Colonic mucosa (tissue), 4 donors: ENCODE data around the gene SLC35F4. TPM values are rescaled to one million over a fixed set of nuclear protein-coding genes. Genes with fewer than 3 reads are reported as not detected.

Experiments
- DNase-seq: peaks from one replicate; pipeline ENCODE4 v3.0.0-alpha.2; 2020
- H3K27ac ChIP-seq: fragments of 200-600 bp; one replicate; pipeline ENCODE4 v1.8.0; 2021
- H3K27me3 ChIP-seq: fragments of 200-600 bp; one replicate; pipeline ENCODE4 v1.8.0; 2021
- H3K36me3 ChIP-seq: fragments of 200-600 bp; one replicate; pipeline ENCODE4 v1.8.0; 2021
- H3K4me1 ChIP-seq: fragments of 200-600 bp; one replicate; pipeline ENCODE4 v1.8.0; 2021; ENCODE audit warnings: mild to moderate bottlenecking
- H3K4me3 ChIP-seq: fragments of 200-600 bp; one replicate; pipeline ENCODE4 v1.8.0; 2021
- H3K9ac ChIP-seq, 2 donors: one replicate each; pipeline ENCODE4 v1.7.0; 2013; ENCODE audit warnings: control low read depth in 2 of 2, low read depth in 2 of 2, low read length in 2 of 2
- H3K9me3 ChIP-seq: fragments of 200-600 bp; one replicate; pipeline ENCODE4 v1.8.0; 2021
- CTCF ChIP-seq: fragments of 200-600 bp; IDR thresholded peaks from one replicate; pipeline ENCODE4 v1.8.0; 2022; ENCODE audit warnings: antibody characterized with exemption, mild to moderate bottlenecking
- intact Hi-C: fragments of 100-400 bp; cut with DNase I; formaldehyde crosslinking; loops from one replicate; pipeline ENCODE4 v1.14.1; 2022
- total RNA-seq, 2 donors: library from RNA; stranded (reverse); fragmentation: NEBNext Ultra II Directional in 1 of 2; extraction: Animal tissue kit (Norgen Biotek cat#: 25700) in 1 of 2; gene quantifications; one replicate each; pipeline ENCODE4 v1.2.1, GENCODE V29; 2021
- donor health status: healthy.
- donor health status: DM: no; HTN: no; CAD: no.
- donor health status: DM: no; HTN: no; CAD: no.

SLC35F4 gene
- total RNA-seq, 2 donors from 2014 or later: not detected

GRCh38 chr14:57811998-57812546 lies 53.8 kb downstream of the SLC35F4 start:
- no peaks in the 10 kb centered on the region for H3K36me3 ChIP-seq
- intact Hi-C loops: no loop called here

GRCh38 chr14:57809808-57810207 lies 56.1 kb downstream of the SLC35F4 start:
- TF ChIP-seq CTCF: no peak
- no peaks in the 10 kb centered on the region for H3K27me3 ChIP-seq

More at GRCh38 chr14:57811998-57812546, 53.8 kb downstream of the SLC35F4 start:
- no peak for DNase-seq
- no peaks in the 10 kb centered on the region for H3K4me1 ChIP-seq
- H3K9me3 ChIP-seq: no peaks in the 10 kb centered on the region
- no peaks in the 10 kb centered on the region for H3K27me3 ChIP-seq
- TF ChIP-seq CTCF: no peak
- H3K27ac ChIP-seq: no peak overlapping the region
- no peak overlapping the region for H3K4me3 ChIP-seq
- H3K9ac ChIP-seq: no peak overlapping the region

GRCh38 chr14:57797160-57797559 lies 68.7 kb downstream of the SLC35F4 start:
- intact Hi-C loops: no loop called here
- no peak overlapping the region for H3K9ac ChIP-seq
- no peaks in the 10 kb centered on the region for H3K27me3 ChIP-seq
- no peaks in the 10 kb centered on the region for H3K36me3 ChIP-seq
- TF ChIP-seq CTCF: no peak
- no peaks in the 10 kb centered on the region for H3K4me1 ChIP-seq
- H3K27ac ChIP-seq: no peak overlapping the region
- H3K9me3 ChIP-seq: no peaks in the 10 kb centered on the region
- no peak for DNase-seq
- H3K4me3 ChIP-seq: no peak overlapping the region

More at GRCh38 chr14:57809808-57810207, 56.1 kb downstream of the SLC35F4 start:
- Histone ChIP-seq H3K36me3 (no peaks in the 10 kb centered on the region), H3K9ac (no peak overlapping the region), H3K27ac (no peak overlapping the region), H3K9me3 (no peaks in the 10 kb centered on the region), H3K4me1 (no peaks in the 10 kb centered on the region), H3K4me3 (no peak overlapping the region)
- intact Hi-C loops: no loop called here
- DNase-seq: no peak

DNA sequence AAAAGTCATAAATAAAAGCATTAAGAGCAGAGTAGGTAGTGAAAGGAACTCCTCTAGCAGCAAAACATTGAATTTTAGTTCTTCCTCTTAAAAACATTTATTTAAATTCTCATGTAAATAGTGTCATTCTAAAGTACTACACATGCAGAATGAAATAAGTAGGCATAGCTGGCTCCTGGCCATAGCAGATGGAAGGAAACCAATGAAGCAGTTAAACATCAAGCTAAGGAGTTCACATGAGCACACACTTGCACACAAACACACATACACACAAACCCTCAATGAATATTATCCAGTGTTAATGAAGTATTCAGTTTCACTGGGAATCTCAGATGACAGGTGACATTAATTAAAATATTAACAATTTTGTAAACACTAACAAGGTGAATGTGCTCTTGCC lies 69.3 kb downstream of the SLC35F4 start:
- H3K4me1 ChIP-seq: no peaks in the 10 kb centered on the region
- H3K4me3 ChIP-seq: no peak overlapping the region
- H3K9ac ChIP-seq: no peak overlapping the region
- DNase-seq: no peak
- no peaks in the 10 kb centered on the region for H3K36me3 ChIP-seq
- H3K27ac ChIP-seq: no peak overlapping the region
- intact Hi-C loops: no loop called here
- TF ChIP-seq CTCF: no peak
- no peaks in the 10 kb centered on the region for H3K9me3 ChIP-seq
- no peaks in the 10 kb centered on the region for H3K27me3 ChIP-seq

DNA sequence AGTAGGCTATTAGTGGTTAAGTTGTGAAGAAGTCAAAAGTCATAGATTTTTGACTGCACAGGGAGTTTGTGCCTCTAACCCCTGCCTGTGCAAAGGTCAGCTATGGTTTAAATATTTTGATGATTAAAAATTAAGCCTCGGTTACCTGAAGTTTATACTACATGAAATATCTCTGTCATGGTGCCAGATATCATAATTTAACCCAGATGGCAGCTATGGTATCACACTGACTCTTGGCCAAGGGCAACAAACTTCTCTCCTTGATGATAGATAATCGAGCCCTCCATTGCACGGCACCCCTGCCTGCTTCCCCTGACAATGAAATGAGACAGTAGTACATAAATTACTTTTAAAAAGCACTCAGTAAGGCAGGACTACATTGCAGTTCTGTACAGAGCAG lies 80.8 kb downstream of the SLC35F4 start:
- H3K4me1 ChIP-seq: no peaks in the 10 kb centered on the region
- DNase-seq: no peak
- intact Hi-C loops: no loop called here
- H3K36me3 ChIP-seq: no peaks in the 10 kb centered on the region
- no peak overlapping the region for H3K4me3 ChIP-seq
- H3K9me3 ChIP-seq: no peaks in the 10 kb centered on the region
- H3K27me3 ChIP-seq: no peaks in the 10 kb centered on the region
- no peak overlapping the region for H3K27ac ChIP-seq
- H3K9ac ChIP-seq: no peak overlapping the region
- no peak for TF ChIP-seq CTCF
